AG04450 (cell line): ENCODE measurements around the gene TES. TPM values are rescaled to one million over a fixed set of nuclear protein-coding genes. Genes with fewer than 3 reads are reported as not detected.
A peak's percentile ranks its signal among the peaks of the same experiment; 100 is the strongest.

Experiments used
- CTCF ChIA-PET: fragments of 300-600, 350-600 bp; formaldehyde crosslinking; extraction: SDS; loops from one replicate; lab custom pipeline; 2022; ENCODE audit warnings: antibody characterized with exemption, inconsistent platforms; lab: Charles Lee
- POLR2A ChIA-PET: fragments of 350-600 bp; formaldehyde crosslinking; extraction: SDS; loops from one replicate; lab custom pipeline; 2021; ENCODE audit warnings: antibody characterized with exemption, inconsistent platforms; lab: Yijun Ruan, JAX
- DNase-seq: peaks from one replicate; pipeline ENCODE4 v3.0.0-alpha.2; 2011; ENCODE audit warnings: low read depth, low spot score
- H3K27ac ChIP-seq: one replicate; pipeline ENCODE4 v1.5.1; 2012; ENCODE audit warnings: low read depth, low read length, control low read depth
- H3K27me3 ChIP-seq: one replicate; pipeline ENCODE4 v1.6.0; 2012; ENCODE audit warnings: low read length; ENCODE audit not compliant: control insufficient read depth, insufficient read depth
- H3K4me3 ChIP-seq: 2 replicates; pipeline ENCODE4 v1.5.1; 2011; ENCODE audit warnings: mild to moderate bottlenecking, low read depth, low read length, control low read depth
- H3K9me3 ChIP-seq: 2 replicates; pipeline ENCODE4 v1.5.1; 2012; ENCODE audit warnings: low read length; ENCODE audit not compliant: control insufficient read depth, insufficient read depth
- CTCF ChIP-seq: IDR thresholded peaks from 2 replicates; pipeline ENCODE4 v1.5.1; 2011; ENCODE audit warnings: low read depth, low read length, control low read depth, inconsistent platforms
- polyA plus RNA-seq: library from polyadenylated mRNA; depleted of rRNA; stranded (reverse); fragments of >200 nt; gene quantifications from 2 replicates; pipeline ENCODE4 v1.2.3, GENCODE V29; 2011

TES gene
- polyA plus RNA-seq, 1 experiment: 152 TPM

GRCh38 chr7:116271161-116271913 lies 61.0 kb downstream of the TES start:
- Histone ChIP-seq H3K9me3 (no peaks in the 10 kb centered on the region), H3K27ac (peak overlapping the region; percentile 79), H3K4me3 (peak overlapping the region; percentile 26), H3K27me3 (no peaks in the 10 kb centered on the region)
- no peak for TF ChIP-seq CTCF
- peak; percentile 51 for DNase-seq
- CTCF ChIA-PET: interaction anchor here (1.0 to 2.4 kb wide), 4 partner anchors 13 to 320 kb away, joined by 3 to 6 read pairs (median 5); no protein-coding TSS in a partner anchor
- POLR2A ChIA-PET: interaction anchor here (0.5 to 2.8 kb wide), 14 partner anchors 11 to 311 kb away, joined by 3 to 14 read pairs (median 4); no protein-coding TSS in a partner anchor

GRCh38 chr7:116271963-116272886 lies 61.9 kb downstream of the TES start:
- POLR2A ChIA-PET: interaction anchor here (0.5 to 2.8 kb wide), 14 partner anchors 12 to 306 kb away, joined by 3 to 14 read pairs (median 4); no protein-coding TSS in a partner anchor
- Histone ChIP-seq H3K27ac (peak overlapping the region; percentile 79), H3K9me3 (no peaks in the 10 kb centered on the region), H3K27me3 (no peaks in the 10 kb centered on the region), H3K4me3 (peak overlapping the region; percentile 7; the same call in 1 of the 2 replicates)
- CTCF ChIA-PET: interaction anchor here (1.0 to 2.4 kb wide), 5 partner anchors 12 to 319 kb away, joined by 3 to 6 read pairs (median 5); no protein-coding TSS in a partner anchor
- no peak for TF ChIP-seq CTCF
- peak; percentile 93 for DNase-seq

GRCh38 chr7:116273283-116273917 lies 63.1 kb downstream of the TES start:
- no peak for TF ChIP-seq CTCF
- H3K9me3 ChIP-seq: no peaks in the 10 kb centered on the region
- H3K27ac ChIP-seq: peak overlapping the region; percentile 32
- H3K4me3 ChIP-seq: no peak overlapping the region
- ChIA-PET POLR2A (interaction anchor here (2.8 kb wide), 1 partner anchor 253 kb away, joined by 14 read pairs; no protein-coding TSS in a partner anchor), CTCF (interaction anchor here (1.0 to 1.1 kb wide), 2 partner anchors 101 to 253 kb away, joined by 3 to 4 read pairs; no protein-coding TSS in a partner anchor)
- DNase-seq: no peak
- no peaks in the 10 kb centered on the region for H3K27me3 ChIP-seq

GRCh38 chr7:116273918-116274301 lies 63.6 kb downstream of the TES start:
- no peak for DNase-seq
- CTCF ChIA-PET: interaction anchor here (1.0 to 1.1 kb wide), 2 partner anchors 102 to 253 kb away, joined by 3 to 4 read pairs; no protein-coding TSS in a partner anchor
- no peak overlapping the region for H3K4me3 ChIP-seq
- H3K9me3 ChIP-seq: no peaks in the 10 kb centered on the region
- TF ChIP-seq CTCF: no peak
- no peak overlapping the region for H3K27ac ChIP-seq
- POLR2A ChIA-PET: no interaction called here
- H3K27me3 ChIP-seq: no peaks in the 10 kb centered on the region
